GM20000 (cell line): ENCODE data around the gene CACNA2D2.

ENCODE experiments used
- DNase-seq: peaks from one replicate; pipeline ENCODE4 v3.0.0; 2012; ENCODE audit warnings: low spot score
- CTCF ChIP-seq: IDR thresholded peaks from 2 replicates; pipeline ENCODE4 v1.5.1; 2012; ENCODE audit warnings: mild to moderate bottlenecking, control low read depth; ENCODE audit errors: extremely low read depth, missing control alignments

The CACNA2D2 gene

GRCh38 chr3:50337175-50337861 lies 166.1 kb downstream of the CACNA2D2 start:
- TF ChIP-seq CTCF, result no peak
- DNase-seq, result peak; percentile 99

DNA sequence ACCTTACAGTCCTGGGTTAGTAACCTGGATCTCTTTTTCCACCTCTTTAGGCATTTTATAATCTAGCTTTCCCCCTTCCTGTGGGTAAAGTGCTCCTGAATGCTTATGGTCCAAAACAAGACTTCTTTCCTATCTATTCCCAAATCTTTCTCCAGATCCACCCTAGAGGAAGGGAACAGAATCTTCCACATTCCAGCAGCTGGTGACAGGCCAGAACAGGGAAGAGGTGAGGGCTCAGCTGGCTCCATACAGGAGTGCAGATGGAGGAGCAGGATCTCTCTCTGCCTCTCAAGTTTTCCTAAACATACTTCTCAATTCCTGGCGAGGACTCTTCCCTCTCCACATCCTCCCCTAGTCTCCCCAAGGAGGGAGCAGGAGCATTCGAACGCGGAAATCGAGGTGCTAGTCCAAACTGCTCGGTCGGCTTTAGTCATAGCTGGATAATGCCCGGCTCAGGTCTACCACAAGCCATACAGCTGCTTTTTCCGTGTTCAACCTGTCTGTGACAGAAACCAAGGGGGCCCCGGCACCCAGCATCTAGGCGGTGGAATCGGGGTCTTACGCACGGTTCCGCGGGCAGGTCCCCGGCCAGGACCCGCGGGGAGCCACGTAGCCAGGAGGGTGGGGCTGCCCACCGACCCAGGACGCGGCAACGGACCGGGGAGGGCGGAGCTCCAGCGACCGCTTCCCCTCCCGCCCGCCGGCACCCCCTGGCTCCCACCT lies 166.8 kb downstream of the CACNA2D2 start:
- no peak for TF ChIP-seq CTCF
- no peak for DNase-seq

DNA sequence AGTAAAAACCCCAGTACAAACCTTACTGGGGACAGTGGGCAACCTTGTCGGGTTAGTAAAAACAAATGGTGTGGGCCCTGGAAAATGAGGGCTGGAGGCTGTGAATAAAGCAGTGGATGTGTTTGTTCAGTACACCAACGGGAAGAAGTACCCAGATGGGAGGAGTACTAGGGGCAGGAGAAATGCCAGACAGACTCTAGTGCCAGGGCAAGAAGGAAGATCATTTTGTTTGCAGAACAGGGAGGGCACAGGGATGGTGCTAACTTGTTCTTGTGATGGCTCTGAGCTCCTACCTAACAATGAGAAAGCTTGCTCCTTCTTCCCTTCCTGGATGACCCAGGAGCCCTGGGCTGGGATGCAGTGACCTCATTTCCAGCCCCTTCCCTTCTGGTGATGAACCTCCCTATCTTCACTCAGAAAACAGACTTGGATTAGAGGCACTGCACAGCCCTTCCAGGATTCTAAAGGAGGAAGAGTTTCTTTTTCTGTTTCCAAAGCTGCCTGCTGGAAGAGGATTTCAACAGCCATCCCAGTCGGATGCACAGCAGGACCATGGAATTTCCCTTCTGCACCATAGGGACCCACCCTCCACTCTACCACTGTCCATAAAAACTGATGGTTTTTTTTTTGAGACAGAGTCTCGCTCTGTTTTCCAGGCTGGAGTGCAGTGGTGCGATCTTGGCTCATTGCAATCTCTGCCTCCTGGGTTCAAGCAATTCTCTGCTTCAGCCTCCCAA lies 168.9 kb downstream of the CACNA2D2 start:
- no peak for TF ChIP-seq CTCF
- no peak for DNase-seq

- DNase-seq, result no peak
- TF ChIP-seq CTCF, result no peak
Observed at GRCh38 chr3:50333744-50334328, 169.6 kb downstream of the CACNA2D2 start.

DNA sequence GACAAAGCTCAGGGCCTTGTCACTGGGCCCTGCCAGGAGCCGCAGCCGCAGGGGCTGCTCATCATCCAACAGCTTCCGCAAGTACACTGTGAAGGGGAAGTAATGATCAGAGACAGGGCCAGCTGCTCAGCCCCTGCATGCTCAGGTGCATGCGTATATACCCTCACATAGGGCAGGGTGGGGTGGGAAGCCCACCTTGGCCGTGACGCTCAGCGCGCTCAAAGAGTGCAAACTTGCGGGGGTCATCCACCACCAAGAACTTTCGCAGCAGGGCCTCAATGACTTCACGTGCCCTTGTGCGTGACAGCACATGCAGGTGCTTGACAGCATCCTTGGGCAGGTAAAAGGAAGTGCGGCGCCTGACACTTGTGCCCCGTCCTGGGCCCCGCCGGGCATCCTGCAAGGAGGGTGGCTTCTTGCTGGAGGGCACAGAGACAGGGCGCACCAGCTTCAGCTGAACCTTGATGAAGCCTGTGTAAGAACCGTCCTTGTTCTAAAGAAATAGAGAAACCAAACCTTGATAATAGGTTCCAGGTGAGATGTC lies 172.0 kb downstream of the CACNA2D2 start:
- DNase-seq, result no peak

DNA sequence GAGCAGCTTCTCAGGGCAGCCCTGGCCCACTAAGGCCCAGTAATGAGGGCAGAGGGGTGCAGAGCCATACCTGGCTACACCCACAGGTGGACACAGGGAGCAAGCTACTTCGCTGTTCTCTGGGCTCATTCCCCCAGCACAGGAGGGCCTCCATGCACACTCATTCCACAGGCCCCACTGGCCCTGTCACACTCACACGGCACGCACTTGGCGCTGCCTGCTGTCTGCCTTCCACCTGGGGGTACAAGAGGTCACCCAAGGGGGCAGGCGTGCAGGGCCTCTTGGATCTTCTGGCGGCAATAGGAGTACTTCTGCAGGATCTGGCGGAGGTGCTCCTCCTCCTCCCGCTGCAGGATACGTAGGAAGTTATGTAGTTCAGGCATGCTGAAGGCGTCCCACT lies 173.1 kb downstream of the CACNA2D2 start:
- no peak for DNase-seq
- no peak for TF ChIP-seq CTCF

More for the DNA sequence above, 172.0 kb downstream of the CACNA2D2 start:
- TF ChIP-seq CTCF, result no peak
